Stimulated activated CD4-positive, alpha-beta T cell treated with anti-CD3 and anti-CD28 coated beads, Interleukin-15, amount 100 ng/mL, for 1 hour (primary cell): ENCODE data around the gene EIF5A2.
A peak's percentile ranks its signal among the peaks of the same experiment; 100 is the strongest.
"Not testable (repeated sequence)": the region's sequence is repeated elsewhere in the genome, so short reads cannot be mapped to it uniquely, and the experiment has no call there.

Experiments
- DNase-seq, 2 donors: peaks; one replicate each; pipeline ENCODE4 v3.0.0-alpha.2; 2020; ENCODE audit warnings: low read depth in 1 of 2, low spot score in 1 of 2

Gene EIF5A2

DNA sequence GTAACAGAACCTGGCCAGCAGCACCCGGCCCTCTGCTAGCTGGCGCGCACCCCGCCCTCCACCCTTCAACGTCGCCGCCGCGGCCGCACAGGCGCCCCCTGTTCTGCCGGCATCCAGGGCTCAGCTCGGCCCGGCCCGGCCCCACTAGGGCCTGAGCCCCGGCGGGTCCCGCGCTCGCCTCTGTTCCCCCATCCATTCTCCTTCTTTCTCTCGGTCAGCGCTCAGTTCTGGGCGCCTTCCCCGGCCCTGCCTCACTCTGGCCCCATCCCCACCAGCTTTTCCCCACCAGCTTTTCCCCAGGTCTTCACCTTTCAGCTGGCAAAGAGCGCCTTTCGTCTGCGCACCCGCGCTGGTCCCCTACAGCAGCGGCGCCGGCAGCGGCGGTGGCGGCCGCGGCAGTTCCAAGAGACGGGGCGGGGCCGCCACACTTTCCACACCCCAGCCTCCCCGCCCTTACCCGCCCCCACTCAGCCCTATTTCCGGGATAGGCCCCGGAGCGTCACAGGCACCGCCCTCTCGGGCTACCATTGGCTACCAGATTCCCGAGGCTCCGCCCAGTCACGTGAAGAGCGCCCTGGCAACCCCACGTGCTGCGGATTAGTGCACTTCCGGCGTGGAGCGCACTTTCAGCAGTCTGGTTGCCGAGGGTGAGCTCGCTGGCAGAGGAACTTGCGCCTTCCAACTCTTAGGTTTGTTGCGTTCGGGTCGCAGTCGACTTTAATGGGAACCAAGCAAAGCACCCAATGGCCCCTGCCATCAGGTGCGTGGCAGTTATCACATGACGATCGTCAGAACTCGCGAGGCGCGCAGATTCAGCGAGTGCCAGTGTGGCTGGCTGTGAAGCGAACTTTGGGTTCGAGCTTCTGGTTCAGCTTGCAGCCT, at the start of gene EIF5A2:
Gene EIF5A2, minus strand, starts transcription at position 403 of the 882 bp plus-strand sequence. CDS start 831 bp downstream, outside the sequence.
- DNase-seq: peak; percentile 87 to 91

DNA sequence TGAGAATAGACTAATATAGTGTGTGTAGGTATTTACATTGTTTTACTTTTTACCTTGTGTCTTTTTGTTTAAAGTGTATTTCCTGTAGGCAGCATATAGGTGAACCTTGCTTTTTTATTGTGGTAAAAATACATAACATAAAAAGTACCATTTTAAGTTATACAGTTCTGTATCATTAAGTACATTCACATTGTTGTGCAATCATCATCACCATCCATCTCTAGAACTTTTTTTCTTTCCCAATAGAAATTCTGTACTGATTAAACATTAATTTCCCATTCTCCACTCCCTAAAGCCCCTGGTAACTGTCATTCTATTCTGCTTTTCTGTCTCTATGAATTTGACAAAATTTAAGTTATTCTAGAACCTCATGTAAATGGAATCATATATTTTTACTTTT, 48.2 kb upstream of the EIF5A2 start:
- DNase-seq: no peak

DNA sequence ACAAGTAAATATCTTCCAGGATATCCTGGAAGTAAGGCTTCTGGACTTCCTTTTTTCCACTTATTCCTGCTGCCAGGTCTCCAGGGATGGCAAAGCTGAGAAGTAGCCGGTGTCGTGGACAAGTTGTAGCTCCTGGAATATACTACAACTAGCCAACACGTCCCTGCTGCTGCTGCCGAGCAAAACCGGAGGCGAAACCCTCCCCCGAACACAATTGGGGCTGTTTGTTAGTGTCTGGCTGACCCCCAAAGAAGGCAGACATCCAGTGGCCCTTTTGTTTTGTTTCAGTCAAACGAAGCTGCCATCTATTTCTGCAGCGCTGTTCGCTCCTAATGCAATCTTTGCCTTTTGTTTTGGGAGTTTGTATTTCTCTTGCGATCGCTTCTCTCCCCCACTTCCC, 45.3 kb upstream of the EIF5A2 start:
- no peak for DNase-seq

DNA sequence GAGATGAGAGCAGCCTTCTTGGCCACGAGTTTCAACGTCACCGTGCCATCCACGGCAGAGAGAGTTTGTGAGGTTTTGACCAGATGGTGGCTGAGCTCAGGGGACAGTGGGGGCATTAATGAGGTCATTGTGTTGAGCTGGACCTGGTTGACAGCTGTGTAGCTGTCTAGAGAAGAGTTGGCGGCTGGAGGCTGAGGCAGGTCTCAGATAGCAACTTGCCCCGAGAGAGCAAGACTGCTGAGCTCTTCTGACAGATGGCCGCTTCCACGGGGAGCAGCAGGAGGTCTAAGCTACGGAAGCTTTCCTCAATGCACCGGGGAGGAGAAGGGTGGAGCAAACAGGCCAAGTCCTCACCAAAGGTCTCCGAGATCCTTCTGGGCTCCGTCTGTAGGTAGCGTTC, 44.8 kb upstream of the EIF5A2 start:
- DNase-seq: no peak

DNA sequence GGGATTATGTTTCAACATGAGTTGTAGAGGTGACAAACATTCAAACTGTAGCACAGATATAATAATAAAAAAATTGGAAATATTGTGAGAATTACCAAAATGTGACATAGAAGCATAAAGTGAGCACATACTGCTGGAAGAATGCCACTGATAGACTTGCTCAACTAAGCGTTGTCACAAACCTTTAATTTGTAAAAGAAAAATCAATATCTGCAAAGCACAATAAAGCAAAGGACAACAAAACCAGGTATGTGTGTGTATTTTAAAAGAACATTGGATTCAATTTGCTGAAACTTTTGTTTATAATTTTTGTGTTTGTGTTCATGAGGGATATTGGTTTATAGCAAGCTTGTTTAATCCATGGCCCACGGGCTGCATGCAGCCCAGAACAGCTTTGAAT, 40.8 kb upstream of the EIF5A2 start:
- DNase-seq: no peak

DNA sequence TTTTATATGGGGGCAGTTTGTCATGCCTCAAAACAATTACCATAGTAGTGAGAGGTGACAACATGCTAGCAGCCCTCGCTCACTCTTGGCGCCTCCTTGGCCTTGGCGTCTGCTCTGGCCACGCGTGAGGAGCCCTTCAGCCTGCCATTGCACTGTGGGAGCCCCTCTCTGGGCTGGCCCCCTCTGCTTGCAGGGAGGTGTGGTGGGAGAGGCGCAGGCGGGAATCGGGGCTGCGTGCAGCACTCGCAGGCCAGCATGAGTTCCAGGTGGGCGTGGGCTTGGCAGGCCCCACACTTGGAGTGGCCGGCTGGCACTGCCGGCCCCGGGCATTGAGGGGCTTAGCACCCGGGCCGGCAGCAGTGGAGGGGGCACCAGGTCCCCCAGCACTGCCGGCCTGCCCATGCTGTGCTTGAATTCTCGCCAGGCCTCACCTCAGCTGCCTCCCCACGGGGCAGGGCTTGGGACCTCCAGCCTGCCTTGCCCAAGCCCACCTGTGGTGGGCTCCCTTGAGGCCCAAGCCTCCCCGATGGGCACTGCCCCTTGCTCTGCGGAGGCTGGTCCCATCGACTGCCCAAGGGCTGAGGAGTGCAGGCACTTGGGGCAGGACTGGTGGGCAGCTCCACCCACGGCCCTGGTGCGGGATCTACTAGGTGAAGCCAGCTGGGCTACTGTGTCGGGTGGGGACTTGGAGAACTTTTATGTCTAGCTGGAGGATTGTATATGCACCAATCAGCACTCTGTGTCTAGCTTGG, 38.8 kb upstream of the EIF5A2 start:
- DNase-seq: no peak

DNA sequence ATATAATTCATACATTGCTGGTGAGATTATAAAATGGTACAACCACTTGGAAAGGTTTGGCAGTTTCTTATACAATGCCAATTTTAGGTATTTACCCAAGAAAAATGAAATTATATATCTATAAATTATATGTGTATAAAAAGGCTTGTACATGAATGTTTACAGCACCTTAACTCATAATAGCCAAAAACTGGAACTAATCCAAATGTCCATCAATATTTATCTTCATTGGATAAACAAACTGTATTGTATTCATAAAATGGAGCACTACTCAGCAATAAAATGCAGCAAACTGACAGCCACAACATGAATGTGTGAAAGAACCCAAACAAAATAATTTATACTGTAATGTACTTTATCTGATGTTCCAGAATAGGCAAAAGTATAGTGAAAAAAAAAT, 33.6 kb upstream of the EIF5A2 start:
- DNase-seq: no peak

DNA sequence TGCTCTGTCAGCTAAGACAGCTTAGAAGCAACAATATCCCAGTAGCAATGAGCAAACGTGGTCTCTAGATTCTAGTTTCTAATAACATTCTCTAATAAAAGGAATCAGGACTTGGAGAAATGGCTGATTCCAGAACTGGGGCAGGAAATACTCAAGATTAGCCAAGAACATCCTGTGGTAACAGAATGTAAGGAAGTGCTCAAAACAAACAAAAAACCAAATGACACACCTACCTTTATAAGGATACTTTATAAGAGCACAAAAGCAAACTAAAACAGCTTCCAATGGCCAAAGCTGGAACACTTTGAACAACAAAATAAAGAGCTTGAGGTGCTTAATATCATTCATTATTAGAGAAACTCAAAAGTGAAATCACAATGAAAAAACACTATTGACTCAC, 33.1 kb upstream of the EIF5A2 start:
- DNase-seq: no peak

DNA sequence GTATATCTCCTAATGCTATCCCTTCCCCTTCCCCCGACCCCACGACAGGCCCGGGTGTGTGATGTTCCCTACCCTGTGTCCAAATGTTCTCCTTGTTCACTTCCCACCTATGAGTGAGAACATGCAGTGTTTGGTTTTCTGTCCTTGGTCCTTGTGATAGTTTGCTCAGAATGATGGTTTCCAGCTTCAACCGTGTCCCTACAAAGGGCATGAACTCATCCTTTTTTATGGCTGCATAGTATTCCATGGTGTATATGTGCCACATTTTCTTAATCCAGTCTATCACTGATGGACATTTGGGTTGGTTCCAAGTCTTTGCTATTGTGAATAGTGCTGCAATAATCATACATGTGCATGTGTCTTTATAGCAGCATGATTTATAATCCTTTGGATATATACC, 24.6 kb upstream of the EIF5A2 start:
- not testable (repeated sequence) for DNase-seq

DNA sequence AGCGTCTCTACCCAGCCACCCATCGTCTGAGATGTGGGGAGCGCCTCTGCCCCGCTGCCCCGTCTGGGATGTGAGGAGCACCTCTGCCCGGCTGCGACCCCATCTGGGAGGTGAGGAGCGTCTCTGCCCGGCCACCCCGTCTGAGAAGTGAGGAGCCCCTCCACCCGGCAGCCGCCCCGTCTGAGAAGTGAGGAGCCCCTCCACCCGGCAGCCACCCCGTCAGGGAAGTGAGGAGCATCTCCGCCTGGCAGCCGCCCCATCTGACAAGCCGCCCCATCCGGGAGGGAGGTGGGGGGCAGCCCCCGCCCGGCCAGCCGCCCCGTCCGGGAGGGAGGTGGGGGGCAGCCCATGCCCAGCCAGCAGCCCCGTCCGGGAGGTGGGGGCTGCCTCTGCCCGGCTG, 15.1 kb upstream of the EIF5A2 start:
- DNase-seq: not testable (repeated sequence)

DNA sequence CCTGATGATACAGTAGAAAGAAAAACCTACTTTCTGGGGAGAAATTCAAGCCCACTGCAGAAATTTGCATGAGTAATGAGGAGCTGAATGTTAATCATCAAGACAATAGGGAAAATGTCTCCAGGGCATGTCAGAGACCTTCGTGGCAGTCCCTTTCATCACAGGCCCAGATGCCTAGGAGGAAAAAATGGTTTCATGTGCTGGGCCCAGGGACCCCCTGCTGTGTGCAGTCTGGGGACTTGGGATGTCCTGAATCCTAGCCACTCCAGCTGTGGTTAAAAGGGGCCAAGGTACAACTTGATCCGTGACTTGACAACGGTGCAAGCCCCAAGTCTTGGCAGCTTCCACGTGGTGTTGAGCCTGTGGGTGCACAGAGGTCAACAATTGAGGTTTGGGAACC, 10.3 kb upstream of the EIF5A2 start:
- DNase-seq: no peak

DNA sequence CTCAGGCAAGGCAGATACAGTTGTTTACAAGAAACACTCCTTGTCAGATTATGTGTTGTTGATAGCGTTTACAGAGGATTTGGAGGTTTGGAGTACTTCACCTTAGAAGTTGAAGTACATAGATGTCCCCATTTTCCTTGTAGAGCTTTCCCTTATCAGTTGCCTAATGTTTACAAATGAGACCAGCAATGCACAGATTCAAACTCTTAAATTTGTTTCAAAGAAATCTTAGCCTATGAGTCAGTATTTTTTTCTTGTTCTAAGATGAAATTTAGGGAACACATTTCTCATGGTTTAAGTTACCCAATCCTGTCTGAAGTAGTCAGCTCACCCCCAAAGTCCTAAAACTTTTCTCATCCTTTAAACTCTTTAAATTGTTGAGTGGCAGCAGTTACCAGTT, 6.3 kb upstream of the EIF5A2 start:
- no peak for DNase-seq

DNA sequence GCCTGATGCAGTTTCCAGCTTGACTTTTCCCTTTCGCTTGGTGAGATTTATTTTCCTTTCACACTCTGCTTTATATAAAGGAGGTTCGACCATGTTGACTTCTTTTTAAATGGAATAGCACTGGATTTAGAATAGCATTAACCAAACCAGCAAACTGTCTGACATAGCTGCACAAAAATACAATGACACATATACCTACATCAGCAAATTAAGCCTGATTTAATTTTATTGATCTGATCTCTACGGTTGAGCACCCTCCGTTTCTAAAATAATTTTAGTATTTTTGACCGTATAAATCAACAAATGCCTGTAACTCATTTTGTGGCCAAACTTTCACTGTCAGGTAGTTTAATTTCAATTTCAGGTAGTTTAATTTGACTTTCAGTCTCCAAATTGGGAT, 5.8 kb upstream of the EIF5A2 start:
- DNase-seq: no peak

DNA sequence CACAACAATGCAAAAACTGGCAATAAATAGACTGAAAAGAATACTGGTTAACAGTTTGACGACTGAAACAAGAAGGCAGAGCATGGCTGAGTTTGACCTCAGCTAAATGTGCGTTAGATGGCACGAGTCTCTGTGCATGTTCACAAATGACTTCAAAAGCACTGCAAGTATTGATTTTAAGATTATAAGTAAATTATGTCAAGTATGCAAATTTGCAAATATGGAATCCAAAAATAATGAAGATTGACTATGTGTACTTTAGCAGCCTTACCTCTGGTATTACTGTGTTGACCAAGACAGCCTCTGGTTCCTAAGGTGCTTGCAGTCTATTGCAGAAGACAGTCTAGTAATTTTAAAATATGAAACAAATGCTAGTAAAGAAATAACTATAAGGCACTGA, 2.6 kb upstream of the EIF5A2 start:
- no peak for DNase-seq

DNA sequence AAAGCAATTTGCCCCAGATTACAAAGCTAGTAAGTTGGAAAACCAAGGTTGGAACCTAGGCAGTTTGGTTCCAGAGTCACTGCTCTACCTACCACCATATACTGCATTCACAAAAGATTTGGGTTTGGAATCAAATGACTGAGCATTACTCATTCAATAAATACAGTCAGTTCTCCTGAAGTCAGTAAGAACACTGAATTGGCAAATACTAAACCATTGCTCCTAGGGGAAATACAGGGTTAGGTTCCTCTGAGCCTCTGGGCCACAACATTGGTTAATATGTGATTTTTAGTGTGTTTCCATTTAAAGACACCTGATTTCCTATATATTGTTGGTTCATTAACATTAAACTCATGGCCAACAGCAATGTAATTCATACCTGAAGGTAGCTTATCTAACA, 2.1 kb upstream of the EIF5A2 start:
- DNase-seq: no peak

DNA sequence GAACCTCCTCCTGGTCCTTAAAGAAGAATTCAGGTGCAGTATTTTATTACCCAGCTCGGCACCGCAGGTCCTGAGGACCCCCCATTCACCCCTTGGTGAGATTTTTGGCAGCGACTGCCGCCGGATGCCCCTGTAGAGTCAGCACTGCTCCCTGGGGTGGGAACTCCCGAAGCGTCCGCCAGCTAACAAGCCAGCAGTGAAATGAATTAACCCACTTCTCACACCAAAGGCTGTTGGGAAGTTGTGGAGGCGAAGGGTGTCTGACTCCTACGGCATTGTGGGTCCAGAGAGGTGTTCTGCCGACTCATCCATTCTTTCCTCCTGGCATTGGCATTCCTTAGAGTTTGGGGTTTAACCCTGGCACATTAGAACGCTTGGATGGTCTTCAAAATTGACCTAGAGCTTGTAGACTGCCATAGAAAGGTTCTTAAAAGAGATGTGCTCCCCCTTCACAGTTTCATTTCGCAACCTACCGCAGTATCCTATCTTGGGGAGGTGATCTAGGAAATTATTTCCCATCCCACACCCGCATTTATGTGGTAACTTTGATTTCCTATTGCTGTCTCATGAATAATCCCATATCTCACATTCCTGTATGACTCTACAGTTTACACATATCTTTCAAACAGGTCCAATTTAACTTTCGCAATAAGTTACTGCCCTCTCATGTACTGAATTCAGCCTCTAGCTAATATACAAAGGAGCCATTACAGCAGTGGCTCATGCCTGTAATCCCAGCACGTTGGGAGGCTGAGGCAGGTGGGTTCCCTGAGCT, 879 bp upstream of the EIF5A2 start:
- DNase-seq: no peak

DNA sequence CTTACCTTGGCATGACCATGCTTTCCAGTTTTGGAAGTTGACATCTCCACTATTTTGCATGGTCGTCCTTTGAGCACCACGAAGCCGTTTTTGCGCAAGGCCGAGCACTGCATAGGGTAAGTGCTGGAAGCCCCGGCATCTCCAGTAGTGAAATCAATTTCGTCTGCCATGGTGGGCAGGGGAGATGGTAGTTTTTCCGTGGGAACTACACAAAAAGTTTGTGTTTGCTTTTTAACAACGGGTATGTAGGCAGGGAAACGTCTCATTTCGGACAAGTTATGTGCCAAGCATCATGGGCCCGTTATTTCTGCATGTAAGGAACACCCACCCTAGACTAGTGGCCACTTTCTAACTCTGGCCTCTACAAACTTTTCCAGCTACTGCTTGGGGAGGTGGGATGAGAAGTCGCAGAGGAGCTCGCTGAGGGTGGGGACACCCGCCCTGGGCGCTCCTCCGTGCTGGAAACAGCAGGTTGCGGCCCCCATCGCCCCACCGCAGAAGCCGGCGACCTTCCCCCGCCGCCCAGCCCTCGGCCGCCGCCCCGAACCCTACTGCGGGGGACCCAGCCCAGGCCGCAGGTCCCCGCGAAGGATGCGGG, 701 bp downstream of the EIF5A2 start:
- DNase-seq: no peak

DNA sequence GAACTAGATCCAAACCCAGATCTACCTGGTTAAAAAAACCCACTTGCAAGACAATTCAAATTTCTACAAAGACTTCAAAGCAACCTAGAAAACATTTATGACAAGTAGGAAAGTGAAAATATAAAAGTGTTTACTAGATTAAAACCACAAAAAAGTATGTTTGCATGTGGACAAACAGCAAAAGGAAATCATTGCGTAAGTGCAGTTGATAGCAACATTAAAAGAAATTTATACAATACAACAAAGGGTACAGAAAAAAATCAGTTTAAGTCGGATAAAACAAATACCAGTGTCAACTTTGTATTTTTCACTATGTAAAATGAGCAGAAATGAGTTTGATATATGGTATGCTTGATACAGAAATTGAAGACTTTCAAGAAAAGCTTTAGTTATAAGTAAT, 2.6 kb downstream of the EIF5A2 start:
- DNase-seq: no peak

DNA sequence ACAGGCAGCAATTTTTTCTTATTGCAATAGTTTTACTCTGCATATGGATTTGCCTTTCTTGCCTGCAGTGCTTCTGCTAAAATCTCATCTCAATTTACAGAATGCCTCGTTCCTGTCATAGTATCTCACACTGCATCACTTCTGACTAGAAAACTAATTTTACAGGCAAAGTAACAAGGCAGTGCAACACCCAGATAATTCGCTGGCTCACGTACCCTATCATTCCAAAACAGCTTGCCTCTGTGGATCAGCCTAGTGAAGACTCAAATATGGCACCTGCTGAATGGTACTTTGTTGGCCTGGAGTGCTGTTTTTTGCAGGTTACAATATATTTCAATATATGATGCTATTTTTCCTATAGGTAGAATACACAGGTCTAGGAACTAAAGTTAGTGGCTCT, 5.3 kb downstream of the EIF5A2 start:
- no peak for DNase-seq

DNA sequence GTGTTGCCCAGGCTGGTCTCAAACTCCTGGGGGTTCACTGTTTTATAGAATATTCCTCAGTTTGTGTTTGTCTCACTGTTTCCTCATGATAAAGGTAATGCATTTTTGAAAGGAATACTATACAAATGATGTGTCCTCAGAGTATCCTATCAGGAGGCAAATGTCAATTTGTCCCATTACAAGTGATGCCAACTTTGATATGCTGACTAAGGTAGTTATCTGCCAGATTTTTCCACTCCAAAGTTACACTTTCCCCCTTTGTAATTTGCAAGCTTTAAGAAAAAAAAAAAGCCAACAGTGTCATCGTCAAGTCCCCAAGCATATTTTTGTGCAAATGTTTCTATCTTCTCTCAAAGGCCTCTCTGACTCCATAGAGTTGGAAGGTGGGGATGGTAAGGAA, 9.0 kb downstream of the EIF5A2 start:
- no peak for DNase-seq

DNA sequence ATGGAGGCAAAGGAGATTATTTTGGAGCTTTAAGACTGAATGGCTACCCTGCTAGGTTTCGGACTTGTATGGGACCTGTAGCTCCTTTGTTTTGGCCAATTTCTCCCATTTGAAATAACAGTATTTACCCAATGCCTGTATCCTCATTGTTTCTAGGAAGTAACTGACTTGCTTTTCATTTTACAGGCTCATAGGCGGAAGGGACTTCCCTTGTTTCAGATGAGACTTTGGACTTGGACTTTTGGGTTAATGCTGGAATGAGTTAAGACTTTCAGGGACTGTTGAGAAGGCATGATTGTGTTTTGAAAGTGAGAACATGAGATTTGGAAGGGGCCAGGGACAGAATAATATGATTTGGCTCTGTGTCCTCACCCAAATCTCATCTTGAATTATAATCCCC, 10.5 kb downstream of the EIF5A2 start:
- no peak for DNase-seq
